Activated CD4-positive, alpha-beta T cell treated with anti-CD3 and anti-CD28 coated beads, Interleukin-2, Interleukin-6, amounts not matched to agents 100 ng/mL and 50 ng/mL, durations not matched to agents 16 hours and 8 hours (primary cell): Measurements from ENCODE around the gene BNIP3.
"Not testable (repeated sequence)": the region's sequence is repeated elsewhere in the genome, so short reads cannot be mapped to it uniquely, and the experiment has no call there.

ENCODE experiments used
- DNase-seq: peaks from one replicate; pipeline ENCODE4 v3.0.0-alpha.2; 2020

Gene BNIP3

GRCh38 chr10:131928248-131929095, 53.3 kb downstream of the BNIP3 start:
- peak; percentile 61 for DNase-seq

GRCh38 chr10:131926743-131927595, 54.8 kb downstream of the BNIP3 start:
- no peak for DNase-seq

- no peak for DNase-seq
These were observed 55.5 kb downstream of the BNIP3 start for GRCh38 chr10:131926253-131926652.

GRCh38 chr10:131925716-131926115, 56.0 kb downstream of the BNIP3 start:
- DNase-seq = no peak

GRCh38 chr10:131925011-131925649, 56.6 kb downstream of the BNIP3 start:
- no peak for DNase-seq

GRCh38 chr10:131923038-131923756, 58.5 kb downstream of the BNIP3 start:
- no peak for DNase-seq

- DNase-seq = no peak
These were observed 60.5 kb downstream of the BNIP3 start for GRCh38 chr10:131921184-131921583.

GRCh38 chr10:131920693-131921092, 61.0 kb downstream of the BNIP3 start:
- no peak for DNase-seq

- DNase-seq = no peak
These were observed 61.6 kb downstream of the BNIP3 start for GRCh38 chr10:131920151-131920550.

- DNase-seq = not testable (repeated sequence)
These were observed 62.3 kb downstream of the BNIP3 start for GRCh38 chr10:131919461-131919860.
